Kidney (tissue), 14 donors: ENCODE data around the gene IQSEC1. TPM values are rescaled to one million over a fixed set of nuclear protein-coding genes. Genes with fewer than 3 reads are reported as not detected.

Experiments used
- DNase-seq, 5 donors: peaks; one replicate each; pipeline ENCODE4 v3.0.0-alpha.2; 2013 to 2020
- FAIRE-seq: peaks from 2 replicates; lab custom pipeline; 2012; peaks lifted over from hg19 to GRCh38; lab: Jason Lieb, UNC
- H3K27ac ChIP-seq, 2 donors: one replicate each; pipeline ENCODE4 v1.7.0; 2013; ENCODE audit warnings: low read depth in 2 of 2, low read length in 2 of 2, inconsistent platforms in 1 of 2
- H3K27me3 ChIP-seq: one replicate; pipeline ENCODE4 v1.7.1; 2013; ENCODE audit warnings: low read length, inconsistent platforms; ENCODE audit not compliant: control insufficient read depth, insufficient read depth
- H3K36me3 ChIP-seq, 3 donors: one replicate each; pipeline versions ENCODE4 v1.7.0 to v1.7.1; 2013; ENCODE audit warnings: low read length in 3 of 3, control low read depth in 1 of 3, inconsistent platforms in 1 of 3; ENCODE audit not compliant: insufficient read depth in 3 of 3, control insufficient read depth in 2 of 3
- H3K4me1 ChIP-seq, 3 donors: one replicate each; pipeline versions ENCODE4 v1.7.0 to v1.7.1; 2013; ENCODE audit warnings: low read length in 3 of 3, inconsistent platforms in 1 of 3, low read depth in 1 of 3; ENCODE audit not compliant: control insufficient read depth in 2 of 3, insufficient read depth in 2 of 3
- H3K4me3 ChIP-seq, 3 donors: one replicate each; pipeline versions ENCODE4 v1.7.0 to v1.8.1; 2013; ENCODE audit warnings: low read length in 3 of 3, control low read depth in 1 of 3, inconsistent platforms in 1 of 3
- H3K9ac ChIP-seq, 3 donors: one replicate each; pipeline versions ENCODE4 v1.7.0 to v1.7.1; 2013; ENCODE audit warnings: low read length in 3 of 3, control low read depth in 1 of 3, inconsistent platforms in 1 of 3
- H3K9me3 ChIP-seq, 3 donors: one replicate each; pipeline versions ENCODE4 v1.7.0 to v1.7.1; 2013; ENCODE audit warnings: low read length in 3 of 3, control low read depth in 1 of 3, inconsistent platforms in 1 of 3; ENCODE audit not compliant: control insufficient read depth in 2 of 3, insufficient read depth in 1 of 3
- intact Hi-C: fragments of 100-400 bp; cut with DNase I; formaldehyde crosslinking; loops from one replicate; pipeline ENCODE4 v1.11.1; 2022
- polyA plus RNA-seq: library from polyadenylated mRNA; stranded (reverse); fragments of 350-450 nt; fragmentation: Illumina TruSeq; extraction: RNeasy Lipid Tissue Mini Kit (QIAGEN cat#74804); gene quantifications from one replicate; pipeline ENCODE4 v1.2.3, GENCODE V29; 2014; ENCODE audit warnings: low read depth, low replicate concordance; ENCODE audit not compliant: insufficient read depth
- total RNA-seq: library from RNA; stranded (reverse); fragmentation: NEBNext Ultra II Directional; extraction: Animal tissue kit (Norgen Biotek cat#: 25700); gene quantifications from one replicate; pipeline ENCODE4 v1.2.1, GENCODE V29; 2021
- TF ChIP-seq, protein P1 (sequence below): IDR thresholded peaks from 3 replicates; pipeline ENCODE4 v1.5.1; 2012; ENCODE audit warnings: mild to moderate bottlenecking, moderate library complexity, borderline replicate concordance; ENCODE audit not compliant: insufficient read depth; ENCODE audit errors: extremely low read depth
- donor health status: control.
- donor health status: control.
- donor health status: control.
- donor health status: control.
- donor health status: control.
- donor health status: DM: yes; HTN: yes; CAD: no.
- donor health status: Normal renal cell carcinoma (clear cell type).

The IQSEC1 gene
- total and polyA plus RNA-seq, 2 donors from 2014 or later, result 15.1 to 45.7 TPM

DNA sequence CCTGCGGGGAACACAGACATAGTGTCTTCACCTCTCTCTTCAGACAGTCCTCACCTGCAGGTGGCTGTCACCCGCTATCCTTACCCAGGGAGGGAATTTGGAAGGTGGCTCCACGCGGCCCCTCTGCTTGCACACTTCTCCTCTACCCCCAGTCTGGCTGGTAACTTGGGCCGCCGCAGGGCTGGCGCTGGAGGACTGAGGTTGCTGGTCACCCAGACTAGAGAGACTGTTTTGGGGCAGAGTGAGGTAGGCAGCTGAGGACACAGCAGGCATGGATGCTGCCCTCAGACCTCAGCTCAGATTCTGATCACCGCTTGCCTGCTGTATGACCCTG is 12.6 kb upstream of the IQSEC1 start:
- H3K9me3 ChIP-seq, result no peaks in the 10 kb centered on the region
- no peaks in the 10 kb centered on the region for H3K36me3 ChIP-seq
- no peak overlapping the region for H3K9ac ChIP-seq
- TF ChIP-seq, protein P1, sequence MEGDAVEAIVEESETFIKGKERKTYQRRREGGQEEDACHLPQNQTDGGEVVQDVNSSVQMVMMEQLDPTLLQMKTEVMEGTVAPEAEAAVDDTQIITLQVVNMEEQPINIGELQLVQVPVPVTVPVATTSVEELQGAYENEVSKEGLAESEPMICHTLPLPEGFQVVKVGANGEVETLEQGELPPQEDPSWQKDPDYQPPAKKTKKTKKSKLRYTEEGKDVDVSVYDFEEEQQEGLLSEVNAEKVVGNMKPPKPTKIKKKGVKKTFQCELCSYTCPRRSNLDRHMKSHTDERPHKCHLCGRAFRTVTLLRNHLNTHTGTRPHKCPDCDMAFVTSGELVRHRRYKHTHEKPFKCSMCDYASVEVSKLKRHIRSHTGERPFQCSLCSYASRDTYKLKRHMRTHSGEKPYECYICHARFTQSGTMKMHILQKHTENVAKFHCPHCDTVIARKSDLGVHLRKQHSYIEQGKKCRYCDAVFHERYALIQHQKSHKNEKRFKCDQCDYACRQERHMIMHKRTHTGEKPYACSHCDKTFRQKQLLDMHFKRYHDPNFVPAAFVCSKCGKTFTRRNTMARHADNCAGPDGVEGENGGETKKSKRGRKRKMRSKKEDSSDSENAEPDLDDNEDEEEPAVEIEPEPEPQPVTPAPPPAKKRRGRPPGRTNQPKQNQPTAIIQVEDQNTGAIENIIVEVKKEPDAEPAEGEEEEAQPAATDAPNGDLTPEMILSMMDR, result no peak
- intact Hi-C loops, result no loop called here
- no peak overlapping the region for H3K27ac ChIP-seq
- H3K4me3 ChIP-seq, result no peak overlapping the region
- H3K27me3 ChIP-seq, result no peaks in the 10 kb centered on the region
- DNase-seq (no peak), FAIRE-seq (no peak)
- no peaks in the 10 kb centered on the region for H3K4me1 ChIP-seq

DNA sequence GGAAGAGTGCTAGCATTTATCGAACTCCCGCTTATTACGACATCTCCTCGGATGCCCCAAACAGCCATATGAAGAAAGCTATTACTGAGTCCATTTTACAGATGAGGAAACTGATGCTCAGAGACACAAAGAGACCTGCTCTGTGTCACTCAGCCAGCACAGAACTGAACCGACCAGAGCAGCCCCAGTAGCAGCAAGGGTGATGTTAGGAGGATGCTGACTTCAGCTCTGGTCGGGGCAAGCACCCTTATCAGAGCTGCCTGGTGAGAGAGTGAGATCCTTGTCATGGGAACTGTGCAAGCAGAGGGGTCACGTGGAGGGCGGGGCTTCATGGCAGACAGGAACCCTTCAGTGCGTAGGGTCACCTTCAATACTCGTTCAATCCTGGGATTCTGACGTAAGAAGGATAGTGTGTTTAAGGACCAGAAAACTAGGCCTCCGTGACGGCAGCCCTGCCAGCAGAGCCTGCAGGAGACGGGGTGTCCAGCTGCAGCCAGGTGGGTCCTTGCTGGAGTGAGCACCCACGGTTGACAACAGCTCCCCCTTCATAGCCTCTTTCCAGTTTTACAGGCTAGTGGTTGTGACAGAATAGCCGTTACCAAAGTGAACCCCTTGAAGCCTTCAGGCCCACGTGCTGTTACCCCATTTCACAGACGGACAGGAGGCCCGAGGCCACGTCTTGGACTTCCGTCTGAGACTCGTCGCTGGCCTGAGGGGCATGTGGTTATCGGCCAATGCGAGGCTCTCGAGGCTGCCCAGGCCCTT is 12.0 kb upstream of the IQSEC1 start:
- Histone ChIP-seq H3K4me3 (no peak overlapping the region), H3K4me1 (no peaks in the 10 kb centered on the region), H3K9me3 (no peaks in the 10 kb centered on the region), H3K9ac (no peak overlapping the region), H3K27ac (no peak overlapping the region), H3K27me3 (no peaks in the 10 kb centered on the region), H3K36me3 (no peaks in the 10 kb centered on the region)
- FAIRE-seq (no peak), DNase-seq (no peak)
- intact Hi-C loops, result no loop called here
- TF ChIP-seq, protein P1, result no peak

DNA sequence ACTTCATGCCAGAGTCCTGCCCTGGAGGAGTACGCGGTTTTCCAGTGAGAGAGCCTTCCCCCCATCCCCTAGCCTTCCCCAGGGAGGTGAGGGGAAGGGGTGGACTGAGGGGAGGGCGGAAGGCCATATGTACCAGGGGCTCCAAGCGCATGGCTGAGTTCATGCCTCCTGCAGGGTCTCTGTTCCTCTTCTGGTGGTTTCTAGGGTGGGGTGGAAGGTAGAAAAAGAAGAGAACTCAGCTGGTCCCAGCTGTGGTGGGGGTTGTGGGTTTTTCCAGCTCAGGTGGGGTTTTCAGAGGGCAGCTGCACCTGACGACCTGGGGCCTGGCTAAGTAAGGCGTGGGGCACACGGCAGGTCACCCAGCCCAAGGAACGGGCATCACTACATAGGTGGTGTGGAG is 10.7 kb upstream of the IQSEC1 start:
- intact Hi-C loops, result no loop called here
- FAIRE-seq, result no peak
- Histone ChIP-seq H3K9me3 (no peaks in the 10 kb centered on the region), H3K27me3 (no peaks in the 10 kb centered on the region), H3K9ac (no peak overlapping the region), H3K4me3 (no peak overlapping the region), H3K36me3 (no peaks in the 10 kb centered on the region), H3K4me1 (no peaks in the 10 kb centered on the region), H3K27ac (no peak overlapping the region)
- no peak for DNase-seq
- TF ChIP-seq, protein P1, result no peak

DNA sequence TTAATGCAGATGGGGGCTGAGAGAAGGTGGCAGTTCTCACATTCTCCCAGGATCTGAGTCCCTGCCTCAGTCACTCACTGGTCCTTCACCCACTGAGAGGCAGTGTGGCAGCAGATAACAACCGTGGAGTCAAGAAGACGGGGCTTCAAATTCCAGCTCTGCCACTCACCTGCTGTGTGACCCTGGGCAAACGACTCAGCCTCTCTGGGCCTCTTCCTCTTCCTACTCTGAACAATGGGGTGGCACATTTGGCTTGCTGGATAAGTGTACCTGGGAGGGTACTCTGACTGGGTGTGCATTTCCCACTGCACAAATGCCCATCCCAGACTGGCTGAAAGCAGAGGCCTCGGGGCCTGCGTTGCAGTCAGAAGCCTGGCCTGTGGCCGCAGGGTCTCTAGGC is 10.0 kb upstream of the IQSEC1 start:
- Histone ChIP-seq H3K9ac (no peak overlapping the region), H3K4me3 (no peak overlapping the region), H3K4me1 (no peaks in the 10 kb centered on the region), H3K36me3 (no peaks in the 10 kb centered on the region), H3K9me3 (no peaks in the 10 kb centered on the region), H3K27me3 (no peaks in the 10 kb centered on the region), H3K27ac (no peak overlapping the region)
- intact Hi-C loops, result no loop called here
- FAIRE-seq (no peak), DNase-seq (no peak)
- TF ChIP-seq, protein P1, result no peak
